Liver (tissue), 9 donors: ENCODE measurements around the gene MAP3K20. TPM values are rescaled to one million over a fixed set of nuclear protein-coding genes. Genes with fewer than 3 reads are reported as not detected.

Source experiments
- DNase-seq: peaks from one replicate; pipeline ENCODE4 v3.0.0-alpha.2; 2017; ENCODE audit warnings: low spot score
- H3K27ac ChIP-seq, 2 donors: one replicate each; pipeline ENCODE4 v1.7.0; 2013; ENCODE audit warnings: inconsistent platforms in 2 of 2, low read length in 2 of 2, control low read depth in 1 of 2, low read depth in 1 of 2, mild to moderate bottlenecking in 1 of 2
- H3K27me3 ChIP-seq, 4 donors: one replicate each; pipeline versions ENCODE4 v1.6.1 to v1.7.0; 2013; ENCODE audit warnings: low read length in 3 of 4, inconsistent platforms in 1 of 4, mild to moderate bottlenecking in 1 of 4, moderate library complexity in 1 of 4; ENCODE audit not compliant: control insufficient read depth in 4 of 4, insufficient read depth in 4 of 4
- H3K36me3 ChIP-seq, 4 donors: one replicate each; pipeline versions ENCODE4 v1.6.1 to v1.7.0; 2013; ENCODE audit warnings: low read length in 3 of 4, mild to moderate bottlenecking in 3 of 4, low read depth in 1 of 4, moderate library complexity in 1 of 4; ENCODE audit not compliant: control insufficient read depth in 4 of 4, insufficient read depth in 3 of 4
- H3K4me1 ChIP-seq, 4 donors: one replicate each; pipeline versions ENCODE4 v1.6.1 to v1.7.0; 2013; ENCODE audit warnings: low read length in 3 of 4, mild to moderate bottlenecking in 3 of 4, moderate library complexity in 1 of 4; ENCODE audit not compliant: control insufficient read depth in 4 of 4, insufficient read depth in 4 of 4
- H3K4me3 ChIP-seq, 3 donors: one replicate each; pipeline versions ENCODE4 v1.6.1 to v1.7.0; 2013; ENCODE audit warnings: low read length in 3 of 3, control low read depth in 1 of 3, low read depth in 1 of 3, mild to moderate bottlenecking in 1 of 3
- H3K9ac ChIP-seq, 2 donors: one replicate each; pipeline ENCODE4 v1.7.0; 2013; ENCODE audit warnings: low read length in 2 of 2, mild to moderate bottlenecking in 2 of 2, moderate library complexity in 2 of 2, control low read depth in 1 of 2, low read depth in 1 of 2
- H3K9me3 ChIP-seq, 4 donors: one replicate each; pipeline versions ENCODE4 v1.6.1 to v1.7.0; 2013; ENCODE audit warnings: low read length in 3 of 4; ENCODE audit not compliant: control insufficient read depth in 4 of 4
- ATF3 ChIP-seq: IDR thresholded peaks from 2 replicates; pipeline ENCODE4 v1.6.1; 2016; ENCODE audit warnings: antibody characterized with exemption
- CTCF ChIP-seq: fragments of 150-350 bp; IDR thresholded peaks from 2 replicates; pipeline ENCODE4 v1.5.1; 2017; ENCODE audit warnings: improper control_type of control experiment, low read depth, low read length; ENCODE audit not compliant: missing input control
- EGR1 ChIP-seq, 2 donors: IDR thresholded peaks; 2 replicates each; pipeline ENCODE4 v1.6.1; 2016 to 2018; ENCODE audit warnings: antibody characterized with exemption in 2 of 2, low read depth in 2 of 2
- FOXA1 ChIP-seq: IDR thresholded peaks from 2 replicates; pipeline ENCODE4 v1.6.1; 2016; ENCODE audit warnings: antibody characterized with exemption
- FOXA2 ChIP-seq: IDR thresholded peaks from 2 replicates; pipeline ENCODE4 v1.6.1; 2016; ENCODE audit warnings: antibody characterized with exemption
- GABPA ChIP-seq, 2 donors: IDR thresholded peaks in 1 of 2; conservative IDR thresholded peaks in 1 of 2; 2 replicates each; pipeline ENCODE4 v1.6.1; 2016; ENCODE audit warnings: antibody characterized with exemption in 2 of 2, mild to moderate bottlenecking in 1 of 2, moderate library complexity in 1 of 2
- HNF4A ChIP-seq, 2 donors: conservative IDR thresholded peaks; 2 replicates each; pipeline ENCODE4 v1.6.1; 2016; ENCODE audit warnings: antibody characterized with exemption in 2 of 2, mild to moderate bottlenecking in 2 of 2
- HNF4G ChIP-seq: IDR thresholded peaks from 2 replicates; pipeline ENCODE4 v1.6.1; 2016; ENCODE audit warnings: antibody characterized with exemption
- JUND ChIP-seq, 2 donors: IDR thresholded peaks; 2 replicates each; pipeline ENCODE4 v1.6.1; 2016; ENCODE audit warnings: antibody characterized with exemption in 2 of 2
- MAX ChIP-seq: IDR thresholded peaks from 2 replicates; pipeline ENCODE4 v1.6.1; 2016; ENCODE audit warnings: antibody characterized with exemption
- RAD21 ChIP-seq, 2 donors: IDR thresholded peaks; 2 replicates each; pipeline ENCODE4 v1.6.1; 2016; ENCODE audit warnings: antibody characterized with exemption in 2 of 2, mild to moderate bottlenecking in 2 of 2
- REST ChIP-seq: IDR thresholded peaks from 2 replicates; pipeline ENCODE4 v1.6.1; 2016; ENCODE audit warnings: antibody characterized with exemption, mild to moderate bottlenecking
- RXRA ChIP-seq, 2 donors: IDR thresholded peaks; 2 replicates each; pipeline ENCODE4 v1.6.1; 2017 to 2018; ENCODE audit warnings: antibody characterized with exemption in 2 of 2, mild to moderate bottlenecking in 1 of 2
- SP1 ChIP-seq: IDR thresholded peaks from 2 replicates; pipeline ENCODE4 v1.6.1; 2018; ENCODE audit warnings: antibody characterized with exemption, mild to moderate bottlenecking
- TAF1 ChIP-seq: conservative IDR thresholded peaks from 2 replicates; pipeline ENCODE4 v1.6.1; 2016; ENCODE audit warnings: antibody characterized with exemption, mild to moderate bottlenecking
- YY1 ChIP-seq: IDR thresholded peaks from 2 replicates; pipeline ENCODE4 v1.6.1; 2016; ENCODE audit warnings: antibody characterized with exemption, mild to moderate bottlenecking
- WGBS: extraction: QIAGEN DNeasy Blood & Tissue Kit; methylation state at CpG from one replicate; pipeline ENCODE4 v1.1.7; 2013; 5-methylcytosine and 5-hydroxymethylcytosine counted together
- polyA plus RNA-seq, 2 donors: library from polyadenylated mRNA; stranded (reverse) in 1 of 2; unstranded in 1 of 2; fragments of 200-250 nt in 1 of 2; fragments of >200 nt in 1 of 2; fragmentation: Nextera tagmentation in 1 of 2; extraction: Ambion mirVana in 1 of 2; gene quantifications; one replicate each; pipeline versions ENCODE4 v1.2.1 to v1.2.3, GENCODE V29; 2013 to 2015
- total RNA-seq, 2 donors: library from RNA; depleted of rRNA; stranded (reverse); fragments of >200 nt; gene quantifications; one replicate each; pipeline ENCODE4 v1.2.3, GENCODE V29; 2014
- donor health status: healthy.
- donor health status: healthy.
- donor health status: healthy.
- donor health status: healthy.
- donor health status: healthy.

Gene MAP3K20
- total and polyA plus RNA-seq, 4 donors: 9.1 to 22.6 (median 14.9) TPM

GRCh38 chr2:173150087-173150486 lies 74.4 kb downstream of the MAP3K20 start (continued):
- TF ChIP-seq REST (no peak), HNF4G (no peak), JUND (IDR thresholded peaks at IDR 0.05) (no peak), YY1 (no peak), ATF3 (no peak)

- DNase-seq: no peak
- H3K9ac ChIP-seq: no peak overlapping the region
- no peaks in the 10 kb centered on the region for H3K27me3 ChIP-seq
- peaks cover 0 to 2% (median 0%) of the 10 kb centered on the region in 4 donors for H3K36me3 ChIP-seq
- H3K4me3 ChIP-seq: no peak overlapping the region
- TF ChIP-seq YY1 (no peak), EGR1 (IDR thresholded peaks at IDR 0.05; ENCODE audit: low read depth in 2 of 2) (no peak), RXRA (IDR thresholded peaks at IDR 0.05) (no peak), HNF4G (no peak), HNF4A (conservative IDR thresholded peaks at IDR 0.05) (no peak), ATF3 (no peak), TAF1 (no peak), RAD21 (IDR thresholded peaks at IDR 0.05) (no peak)
- H3K4me1 ChIP-seq: no peaks in the 10 kb centered on the region
- H3K27ac ChIP-seq: no peak overlapping the region
- no peaks in the 10 kb centered on the region for H3K9me3 ChIP-seq
These were observed 75.3 kb downstream of the MAP3K20 start for GRCh38 chr2:173150963-173151362.

- Histone ChIP-seq H3K9ac (no peak overlapping the region), H3K4me1 (no peaks in the 10 kb centered on the region), H3K36me3 (peaks cover 0 to 2% (median under 1%) of the 10 kb centered on the region in 4 donors), H3K9me3 (no peaks in the 10 kb centered on the region), H3K4me3 (no peak overlapping the region), H3K27me3 (no peaks in the 10 kb centered on the region), H3K27ac (no peak overlapping the region)
- WGBS: 52% methylated on average over 3 of the region's 3 CpGs
- no peak for DNase-seq
- TF ChIP-seq GABPA (IDR thresholded peaks at IDR 0.05 in 1 of 2, conservative IDR thresholded peaks at IDR 0.05 in 1 of 2) (no peak), EGR1 (IDR thresholded peaks at IDR 0.05; ENCODE audit: low read depth in 2 of 2) (no peak), SP1 (no peak), TAF1 (no peak), HNF4A (conservative IDR thresholded peaks at IDR 0.05) (no peak), RXRA (IDR thresholded peaks at IDR 0.05) (no peak), FOXA1 (no peak), MAX (no peak), CTCF (no peak), RAD21 (IDR thresholded peaks at IDR 0.05) (no peak), ATF3 (no peak), YY1 (no peak), REST (no peak), FOXA2 (no peak)
These were observed 76.2 kb downstream of the MAP3K20 start for GRCh38 chr2:173151671-173152401.
